Loucy (cell line): ENCODE results near the gene WWOX.

Experiments used
- CTCF ChIP-seq: fragments of 200-600 bp; sonication (generic); conservative IDR thresholded peaks from 2 replicates; pipeline ENCODE4 v1.5.1; 2014; ENCODE audit warnings: mild to moderate bottlenecking, antibody characterized with exemption, low read length
- EZH2phosphoT487 ChIP-seq: fragments of 200-600 bp; IDR thresholded peaks from 2 replicates; pipeline ENCODE4 v1.6.1; 2018; ENCODE audit warnings: antibody characterized with exemption, mild to moderate bottlenecking, moderate library complexity, borderline replicate concordance

- no peak for TF ChIP-seq CTCF
- TF ChIP-seq EZH2phosphoT487: no peak
These were observed 1060.0 kb downstream of the WWOX start for GRCh38 chr16:79159261-79160049.
